Erythroblast (primary cell): ENCODE data around the gene RHBDL2.

Experiments used
- GATA1 ChIP-seq: IDR thresholded peaks from 2 replicates; pipeline ENCODE4 v1.6.1; 2011; ENCODE audit warnings: low read depth, mild to moderate bottlenecking, control low read depth, low read length, moderate library complexity
- POLR2A ChIP-seq: IDR thresholded peaks from 2 replicates; pipeline ENCODE4 v1.6.1; 2011; ENCODE audit warnings: mild to moderate bottlenecking, low read length

DNA sequence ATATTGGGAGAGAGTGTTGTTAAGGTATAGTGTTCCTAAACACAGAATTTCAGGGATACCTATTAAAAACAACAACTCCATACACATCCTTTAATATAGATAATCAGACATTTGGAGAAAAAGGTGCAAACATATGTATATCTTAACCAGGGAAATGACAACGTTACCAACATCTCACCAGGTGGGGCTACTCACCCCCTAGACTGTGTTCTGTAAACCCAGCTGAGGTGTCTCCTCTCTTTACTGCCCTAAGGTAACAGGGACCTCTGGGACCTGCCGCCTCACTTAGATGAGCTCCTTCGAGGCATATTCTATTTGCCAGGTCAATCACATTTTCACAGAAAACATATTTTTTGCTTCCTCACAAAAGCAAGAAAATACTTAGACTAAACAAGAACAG lies 95.4 kb downstream of the RHBDL2 start:
- no peak for TF ChIP-seq POLR2A
- TF ChIP-seq GATA1 = no peak
